ENCODE measurements around the gene TBC1D21. TPM values are rescaled to one million over a fixed set of nuclear protein-coding genes. Genes with fewer than 3 reads are reported as not detected.
A peak's percentile ranks its signal among the peaks of the same experiment; 100 is the strongest.

TBC1D21 gene
- total RNA-seq, 4 donors from 2014 or later, result not detected

GRCh38 chr15:73892446-73893226 lies 19.3 kb downstream of the TBC1D21 start:
- H3K4me1 ChIP-seq, result no peaks in the 10 kb centered on the region
- H3K36me3 ChIP-seq, result no peaks in the 10 kb centered on the region
- no peaks in the 10 kb centered on the region for H3K27me3 ChIP-seq
- H3K9me3 ChIP-seq, result no peaks in the 10 kb centered on the region
- H3K4me3 ChIP-seq, result no peak overlapping the region
- TF ChIP-seq CTCF (IDR thresholded peaks at IDR 0.05), result no peak
- no peak for TF ChIP-seq POLR2A (IDR thresholded peaks at IDR 0.05)
- H3K27ac ChIP-seq, result no peak overlapping the region
- peak in 1 of 3 donors; percentile 0 for DNase-seq

GRCh38 chr15:73894133-73894814 lies 20.9 kb downstream of the TBC1D21 start:
- Histone ChIP-seq H3K4me3 (no peak overlapping the region), H3K27ac (no peak overlapping the region), H3K4me1 (no peaks in the 10 kb centered on the region), H3K9me3 (no peaks in the 10 kb centered on the region), H3K36me3 (no peaks in the 10 kb centered on the region), H3K27me3 (no peaks in the 10 kb centered on the region)
- TF ChIP-seq CTCF (IDR thresholded peaks at IDR 0.05) (no peak), POLR2A (IDR thresholded peaks at IDR 0.05) (no peak)
- no peak for DNase-seq

- no peaks in the 10 kb centered on the region for H3K27me3 ChIP-seq
- no peaks in the 10 kb centered on the region for H3K4me1 ChIP-seq
- TF ChIP-seq POLR2A (IDR thresholded peaks at IDR 0.05) (no peak), CTCF (IDR thresholded peaks at IDR 0.05) (peak in 5 of 6 experiments; percentile 18 to 82 (median 70))
- no peaks in the 10 kb centered on the region for H3K36me3 ChIP-seq
- H3K9me3 ChIP-seq, result no peaks in the 10 kb centered on the region
- peak in 2 of 3 donors; percentile 61 to 63 for DNase-seq
- H3K4me3 ChIP-seq, result no peak overlapping the region
- H3K27ac ChIP-seq, result no peak overlapping the region
Observed at GRCh38 chr15:73897441-73898261, 24.3 kb downstream of the TBC1D21 start.

- TF ChIP-seq POLR2A (IDR thresholded peaks at IDR 0.05) (no peak), CTCF (IDR thresholded peaks at IDR 0.05) (no peak)
- no peaks in the 10 kb centered on the region for H3K4me1 ChIP-seq
- H3K36me3 ChIP-seq, result no peaks in the 10 kb centered on the region
- no peaks in the 10 kb centered on the region for H3K9me3 ChIP-seq
- H3K27me3 ChIP-seq, result no peaks in the 10 kb centered on the region
- no peak overlapping the region for H3K27ac ChIP-seq
- DNase-seq, result no peak
- H3K4me3 ChIP-seq, result no peak overlapping the region
Observed at GRCh38 chr15:73899197-73900094, 26.1 kb downstream of the TBC1D21 start.
